Neural progenitor cell (in vitro differentiated cells): Measurements from ENCODE around the gene CHRNE. TPM values are rescaled to one million over a fixed set of nuclear protein-coding genes. Genes with fewer than 3 reads are reported as not detected.

Experiments used
- DNase-seq: peaks from one replicate; pipeline ENCODE4 v3.0.0-alpha.2; 2016; ENCODE audit warnings: low spot score
- H2AFZ ChIP-seq: fragments of 200-600 bp; sonication (generic); replicated peaks from 2 replicates; pipeline ENCODE4 v1.6.1; 2016; ENCODE audit warnings: antibody characterized with exemption
- H3F3A ChIP-seq: fragments of 200-600 bp; sonication (generic); 2 replicates; pipeline ENCODE4 v1.6.1; 2016; ENCODE audit warnings: antibody characterized with exemption, low read depth
- H3K27ac ChIP-seq: fragments of 200-600 bp; sonication (generic); 2 replicates; pipeline ENCODE4 v1.5.1; 2016; ENCODE audit warnings: mild to moderate bottlenecking
- H3K27me3 ChIP-seq: fragments of 200-600 bp; sonication (generic); 2 replicates; pipeline ENCODE4 v1.6.1; 2016; ENCODE audit warnings: mild to moderate bottlenecking, moderate library complexity
- H3K36me3 ChIP-seq: fragments of 200-600 bp; sonication (generic); 2 replicates; pipeline ENCODE4 v1.5.1; 2016
- H3K4me1 ChIP-seq: fragments of 200-600 bp; sonication (generic); 2 replicates; pipeline ENCODE4 v1.6.1; 2016; ENCODE audit warnings: mixed run types
- H3K4me2 ChIP-seq: fragments of 200-600 bp; sonication (generic); 2 replicates; pipeline ENCODE4 v1.6.1; 2016
- H3K4me3 ChIP-seq: fragments of 200-600 bp; sonication (generic); 2 replicates; pipeline ENCODE4 v1.5.1; 2016
- H3K79me2 ChIP-seq: fragments of 200-600 bp; sonication (generic); 2 replicates; pipeline ENCODE4 v1.6.1; 2016; ENCODE audit warnings: low read depth
- H3K9ac ChIP-seq: fragments of 200-600 bp; sonication (generic); 2 replicates; pipeline ENCODE4 v1.6.1; 2016
- H3K9me3 ChIP-seq: fragments of 200-600 bp; sonication (generic); 2 replicates; pipeline ENCODE4 v1.5.1; 2016; ENCODE audit warnings: low read depth
- H4K20me1 ChIP-seq: fragments of 200-600 bp; sonication (generic); 2 replicates; pipeline ENCODE4 v1.6.1; 2016; ENCODE audit warnings: low read depth
- H3K27ac Mint-ChIP-seq: 3 replicates; pipeline ENCODE4 v1.8.0; 2021; ENCODE audit warnings: mixed read lengths
- H3K27me3 Mint-ChIP-seq: 2 replicates; pipeline ENCODE4 v1.8.0; 2022; ENCODE audit warnings: low read depth, mild to moderate bottlenecking, inconsistent platforms, moderate library complexity, mixed read lengths; ENCODE audit not compliant: insufficient read depth
- H3K36me3 Mint-ChIP-seq: 3 replicates; pipeline ENCODE4 v1.8.0; 2021; ENCODE audit warnings: mixed read lengths
- H3K4me1 Mint-ChIP-seq: 3 replicates; pipeline ENCODE4 v1.8.0; 2021; ENCODE audit warnings: mixed read lengths
- H3K4me3 Mint-ChIP-seq: 3 replicates; pipeline ENCODE4 v1.8.0; 2021; ENCODE audit warnings: mild to moderate bottlenecking, moderate library complexity, mixed read lengths
- H3K9me3 Mint-ChIP-seq: 3 replicates; pipeline ENCODE4 v1.8.0; 2020; ENCODE audit warnings: mixed read lengths
- CTCF ChIP-seq: fragments of 200-600 bp; sonication (generic); IDR thresholded peaks from 2 replicates; pipeline ENCODE4 v1.5.1; 2017; ENCODE audit warnings: antibody characterized with exemption, mild to moderate bottlenecking
- EZH2 ChIP-seq: fragments of 200-600 bp; sonication (generic); IDR thresholded peaks from 2 replicates; pipeline ENCODE4 v1.6.1; 2017; ENCODE audit warnings: antibody characterized with exemption, mild to moderate bottlenecking, moderate library complexity
- EZH2phosphoT487 ChIP-seq: fragments of 200-600 bp; sonication (generic); IDR thresholded peaks from 2 replicates; pipeline ENCODE4 v1.6.1; 2017; ENCODE audit warnings: antibody characterized with exemption
- total RNA-seq: library from RNA; depleted of rRNA; stranded (reverse); fragments of >200 nt; gene quantifications from 2 replicates; pipeline ENCODE4 v1.2.3, GENCODE V29; 2015; ENCODE audit warnings: low replicate concordance

CHRNE gene
- total RNA-seq, 1 donor from 2014 or later = not detected

GRCh38 chr17:4895121-4895520 is 7.8 kb downstream of the CHRNE start:
- peaks cover 11% of the 10 kb centered on the region for H3K36me3 Mint-ChIP-seq
- H3K9me3 Mint-ChIP-seq = no peaks in the 10 kb centered on the region
- Histone ChIP-seq H3K36me3 (no peaks in the 10 kb centered on the region), H3K4me2 (no peak overlapping the region), H3K4me3 (no peak overlapping the region), H3K79me2 (no peaks in the 10 kb centered on the region), H3K27ac (no peak overlapping the region), H3K4me1 (no peaks in the 10 kb centered on the region), H3F3A (peaks cover 8% of the 10 kb centered on the region), H4K20me1 (no peaks in the 10 kb centered on the region), H3K9me3 (no peaks in the 10 kb centered on the region), H3K27me3 (peaks cover 13% of the 10 kb centered on the region), H3K9ac (no peak overlapping the region), H2AFZ (no peak overlapping the region)
- no peak for DNase-seq
- no peak overlapping the region for H3K27ac Mint-ChIP-seq
- H3K4me1 Mint-ChIP-seq = peaks cover 2% of the 10 kb centered on the region
- H3K4me3 Mint-ChIP-seq = no peak overlapping the region
- H3K27me3 Mint-ChIP-seq = peaks cover 11% of the 10 kb centered on the region
- TF ChIP-seq CTCF (no peak), EZH2 (no peak)

GRCh38 chr17:4893721-4894560 is 9.0 kb downstream of the CHRNE start:
- no peaks in the 10 kb centered on the region for H3K9me3 Mint-ChIP-seq

GRCh38 chr17:4893272-4893671 is 9.6 kb downstream of the CHRNE start:
- no peaks in the 10 kb centered on the region for H3K4me1 ChIP-seq
- H3K9ac ChIP-seq = no peak overlapping the region
- H3K27me3 ChIP-seq = no peaks in the 10 kb centered on the region
- H3K27ac ChIP-seq = no peak overlapping the region
- no peak overlapping the region for H3K4me2 ChIP-seq
- no peak overlapping the region for H3K4me3 Mint-ChIP-seq
- no peak overlapping the region for H2AFZ ChIP-seq
- H3K4me1 Mint-ChIP-seq = peaks cover 2% of the 10 kb centered on the region
- peaks cover 7% of the 10 kb centered on the region for H3K36me3 Mint-ChIP-seq
- H3K9me3 Mint-ChIP-seq = no peaks in the 10 kb centered on the region
- no peaks in the 10 kb centered on the region for H4K20me1 ChIP-seq
- no peak for DNase-seq
- no peak overlapping the region for H3K27ac Mint-ChIP-seq
- H3F3A ChIP-seq = peaks cover 5% of the 10 kb centered on the region
- H3K27me3 Mint-ChIP-seq = peaks cover 2% of the 10 kb centered on the region
- TF ChIP-seq EZH2phosphoT487 = no peak
- TF ChIP-seq CTCF = no peak
- no peak for TF ChIP-seq EZH2
- H3K4me3 ChIP-seq = no peak overlapping the region
- no peaks in the 10 kb centered on the region for H3K36me3 ChIP-seq
- no peaks in the 10 kb centered on the region for H3K9me3 ChIP-seq
- H3K79me2 ChIP-seq = no peaks in the 10 kb centered on the region

More at GRCh38 chr17:4893721-4894560, 9.0 kb downstream of the CHRNE start:
- peaks cover 1% of the 10 kb centered on the region for H3K27me3 ChIP-seq
- DNase-seq = no peak
- Mint-ChIP-seq H3K4me1 (peaks cover 2% of the 10 kb centered on the region), H3K4me3 (no peak overlapping the region), H3K36me3 (peaks cover 11% of the 10 kb centered on the region), H3K27me3 (peaks cover 5% of the 10 kb centered on the region), H3K27ac (no peak overlapping the region)
- H2AFZ ChIP-seq = no peak overlapping the region
- no peak overlapping the region for H3K4me3 ChIP-seq
- no peaks in the 10 kb centered on the region for H3K36me3 ChIP-seq
- H3K79me2 ChIP-seq = no peaks in the 10 kb centered on the region
- H4K20me1 ChIP-seq = no peaks in the 10 kb centered on the region
- no peak overlapping the region for H3K9ac ChIP-seq
- H3K27ac ChIP-seq = no peak overlapping the region
- no peak overlapping the region for H3K4me2 ChIP-seq
- TF ChIP-seq EZH2 = no peak
- no peak for TF ChIP-seq CTCF
- no peak for TF ChIP-seq EZH2phosphoT487
- H3F3A ChIP-seq = peaks cover 6% of the 10 kb centered on the region
- H3K9me3 ChIP-seq = no peaks in the 10 kb centered on the region
- H3K4me1 ChIP-seq = no peaks in the 10 kb centered on the region
